Cardiac fibroblast (primary cell): ENCODE data around the gene RAB19.
"Not testable (repeated sequence)": the region's sequence is repeated elsewhere in the genome, so short reads cannot be mapped to it uniquely, and the experiment has no call there.

Experiments
- DNase-seq, 2 donors: peaks; one replicate each; pipeline versions ENCODE4 v3.0.0 to v3.0.0-alpha.2; 2010; ENCODE audit warnings: low read depth in 2 of 2
- H3K4me3 ChIP-seq, 2 donors: replicated peaks in 1 of 2; 1 replicate in 1 of 2; 2 replicates in 1 of 2; pipeline ENCODE4 v1.5.1; 2011; ENCODE audit warnings: low read depth in 2 of 2, low read length in 2 of 2, mild to moderate bottlenecking in 2 of 2, moderate library complexity in 1 of 2
- CTCF ChIP-seq: IDR thresholded peaks from one replicate; pipeline ENCODE4 v1.5.1; 2011; ENCODE audit warnings: low read depth, mild to moderate bottlenecking, low read length, inconsistent platforms

RAB19 gene

GRCh38 chr7:140400381-140400780 lies 3.5 kb upstream of the RAB19 start:
- TF ChIP-seq CTCF = no peak
- no peak for DNase-seq
- no peak overlapping the region for H3K4me3 ChIP-seq

GRCh38 chr7:140402178-140402835 lies 1.6 kb upstream of the RAB19 start:
- peak; percentile 56 to 66 for DNase-seq
- no peak for TF ChIP-seq CTCF
- H3K4me3 ChIP-seq = no peak overlapping the region

- DNase-seq = no peak
- no peak overlapping the region for H3K4me3 ChIP-seq
- TF ChIP-seq CTCF = no peak
These were observed 757 bp downstream of the RAB19 start for GRCh38 chr7:140404565-140405065.

GRCh38 chr7:140415361-140415760 lies 11.5 kb downstream of the RAB19 start:
- H3K4me3 ChIP-seq = no peak overlapping the region
- no peak for DNase-seq
- no peak for TF ChIP-seq CTCF

- not testable (repeated sequence) for DNase-seq, H3K4me3 ChIP-seq
These were observed 12.0 kb downstream of the RAB19 start for GRCh38 chr7:140415816-140416215.

GRCh38 chr7:140416560-140416959 lies 12.7 kb downstream of the RAB19 start:
- no peak for DNase-seq
- TF ChIP-seq CTCF = no peak

GRCh38 chr7:140417456-140418155 lies 13.7 kb downstream of the RAB19 start:
- H3K4me3 ChIP-seq = no peak overlapping the region
- DNase-seq = no peak
- no peak for TF ChIP-seq CTCF

More at GRCh38 chr7:140416560-140416959, 12.7 kb downstream of the RAB19 start:
- H3K4me3 ChIP-seq = no peak overlapping the region

GRCh38 chr7:140418156-140418472 lies 14.3 kb downstream of the RAB19 start:
- DNase-seq, H3K4me3 ChIP-seq: not testable (repeated sequence)
